ENCODE measurements around the gene WRAP73.

DNA sequence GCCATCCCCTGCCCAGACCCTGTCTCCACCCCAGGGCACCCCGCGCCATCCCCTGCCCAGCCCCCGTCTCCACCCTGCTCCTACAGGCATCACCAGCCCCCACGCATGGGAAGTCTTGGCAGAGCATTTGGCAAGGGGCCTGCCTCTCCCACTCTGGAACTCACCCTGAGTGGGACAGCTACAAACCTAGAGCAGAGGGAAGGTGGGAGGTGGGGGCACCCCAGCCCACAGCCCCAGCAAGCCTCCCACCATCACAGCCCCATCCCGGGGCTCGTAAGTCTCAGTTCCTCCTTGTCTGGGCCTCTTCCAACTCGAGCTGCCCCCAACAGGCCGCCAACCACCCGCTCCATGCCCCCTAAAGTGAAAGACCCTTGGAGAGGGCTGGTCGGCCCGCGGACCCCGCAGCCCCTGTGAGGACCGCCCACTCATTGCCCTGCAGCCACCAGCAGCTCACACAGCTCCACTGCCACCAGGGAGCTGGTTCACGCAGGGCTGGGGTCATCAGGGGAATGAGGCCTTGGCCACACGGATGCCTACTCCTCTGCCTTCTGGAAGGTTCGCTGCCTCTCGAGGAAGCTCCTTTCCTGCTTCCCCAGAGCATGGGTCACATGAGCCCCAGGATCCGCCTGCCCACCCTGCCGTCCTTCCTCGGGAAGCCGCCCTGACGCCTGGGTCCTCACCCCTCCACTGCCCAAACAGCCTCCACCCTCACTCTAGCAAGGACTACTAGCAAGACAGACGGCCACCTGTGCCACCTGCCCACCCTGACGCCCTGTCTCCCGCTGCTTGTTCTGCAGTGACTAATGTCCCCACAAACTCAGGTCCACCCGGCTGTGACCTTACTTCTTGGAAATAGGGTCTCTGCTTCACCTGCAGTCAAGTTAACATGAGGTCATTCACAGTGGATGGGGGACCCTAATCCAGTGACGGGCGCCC is 53.0 kb downstream of the WRAP73 start:
- TF ChIP-seq, protein P1, sequence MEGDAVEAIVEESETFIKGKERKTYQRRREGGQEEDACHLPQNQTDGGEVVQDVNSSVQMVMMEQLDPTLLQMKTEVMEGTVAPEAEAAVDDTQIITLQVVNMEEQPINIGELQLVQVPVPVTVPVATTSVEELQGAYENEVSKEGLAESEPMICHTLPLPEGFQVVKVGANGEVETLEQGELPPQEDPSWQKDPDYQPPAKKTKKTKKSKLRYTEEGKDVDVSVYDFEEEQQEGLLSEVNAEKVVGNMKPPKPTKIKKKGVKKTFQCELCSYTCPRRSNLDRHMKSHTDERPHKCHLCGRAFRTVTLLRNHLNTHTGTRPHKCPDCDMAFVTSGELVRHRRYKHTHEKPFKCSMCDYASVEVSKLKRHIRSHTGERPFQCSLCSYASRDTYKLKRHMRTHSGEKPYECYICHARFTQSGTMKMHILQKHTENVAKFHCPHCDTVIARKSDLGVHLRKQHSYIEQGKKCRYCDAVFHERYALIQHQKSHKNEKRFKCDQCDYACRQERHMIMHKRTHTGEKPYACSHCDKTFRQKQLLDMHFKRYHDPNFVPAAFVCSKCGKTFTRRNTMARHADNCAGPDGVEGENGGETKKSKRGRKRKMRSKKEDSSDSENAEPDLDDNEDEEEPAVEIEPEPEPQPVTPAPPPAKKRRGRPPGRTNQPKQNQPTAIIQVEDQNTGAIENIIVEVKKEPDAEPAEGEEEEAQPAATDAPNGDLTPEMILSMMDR (IDR thresholded peaks at IDR 0.05): no peak
- TF ChIP-seq POLR2A (IDR thresholded peaks at IDR 0.05): no peak
- no peak for TF ChIP-seq POLR2AphosphoS5 (IDR thresholded peaks at IDR 0.05)
